ENCODE results near the gene SCP2. TPM values are rescaled to one million over a fixed set of nuclear protein-coding genes. Genes with fewer than 3 reads are reported as not detected.

The SCP2 gene
- polyA plus RNA-seq, 1 of the 3 experiments (the other 2 are of a cell fraction) = 49.5 TPM

Small RNAs within 50 kb of the gene (small RNA-seq; reads per million reads assigned to genes)
- 0 reads per million in 7 experiments for gene AC099677.1
- 0 reads per million in 7 experiments for gene AC099677.2
- gene HIGD1AP11 = 0 reads per million in 7 experiments
- gene MIR1273F = 0 reads per million in 7 experiments
- 0 reads per million in 7 experiments for gene MIR1273G
- 0 reads per million in 7 experiments for gene MIR5095

Other genes with a start within 250 kb of the SCP2 start
- gene COA7, start 228.9 kb upstream of the SCP2 start, polyA plus RNA-seq (2012; rRNA removed) = 9.0 and 13.7 TPM in 2 replicates
- gene ZYG11B, start 200.8 kb upstream of the SCP2 start, polyA plus RNA-seq (2012; rRNA removed) = 5.8 and 8.6 TPM in 2 replicates
- 0.41 TPM in 2 replicates for gene ZYG11A, start 84.5 kb upstream of the SCP2 start, polyA plus RNA-seq (2012; rRNA removed)
- 0.20 and 0.37 TPM in 2 replicates for gene ECHDC2, start 5.5 kb upstream of the SCP2 start, polyA plus RNA-seq (2012; rRNA removed)
- gene PODN, start 134.9 kb downstream of the SCP2 start, polyA plus RNA-seq (2012; rRNA removed) = 2.0 and 2.9 TPM in 2 replicates
- gene SLC1A7, start 215.4 kb downstream of the SCP2 start, polyA plus RNA-seq (2012; rRNA removed) = not detected in 2 replicates

All from SK-N-SH (cell line).